ENCODE data around the gene ISCU. TPM values are rescaled to one million over a fixed set of nuclear protein-coding genes. Genes with fewer than 3 reads are reported as not detected.
A peak's percentile ranks its signal among the peaks of the same experiment; 100 is the strongest.

ISCU gene
- total and polyA plus RNA-seq, 2 of the 8 experiments (the other 6 are each of a cell fraction or from before 2014, with no cell fraction given): 72.1 to 78.1 TPM

- H4K8ac ChIP-seq (ENCODE audit: extremely low read depth, insufficient read depth, low read length): no peak overlapping the region; the same call in 1 of the 2 replicates
- H3K23ac ChIP-seq (ENCODE audit: insufficient read length): no peak overlapping the region
- H3K27me3 ChIP-seq (replicated peaks in 1 of 4; ENCODE audit: control insufficient read depth in 3 of 4, extremely low read depth in 1 of 4, insufficient read depth in 3 of 4, low read length in 3 of 4): no peaks in the 10 kb centered on the region
- no peak overlapping the region for H2BK5ac ChIP-seq (ENCODE audit: low read depth, low read length)
- H2BK20ac ChIP-seq (ENCODE audit: low read length): no peak overlapping the region
- H3K4me1 ChIP-seq (replicated peaks in 1 of 4; ENCODE audit: control insufficient read depth in 3 of 4, insufficient read depth in 4 of 4, low read length in 3 of 4): peaks cover 0 to 5% (median 3%) of the 10 kb centered on the region in 4 experiments; a peak in 6 of 7 replicates
- H3K79me1 ChIP-seq (ENCODE audit: low read depth, low read length): peaks cover 4% of the 10 kb centered on the region; the same call in 1 of the 2 replicates
- peaks cover 13 to 35% (median 29%) of the 10 kb centered on the region in 4 experiments for H3K36me3 ChIP-seq (ENCODE audit: control insufficient read depth in 2 of 4, insufficient read depth in 4 of 4, low read length in 3 of 4)
- no peak for FAIRE-seq
- no peaks in the 10 kb centered on the region for H3K9me3 ChIP-seq (ENCODE audit: insufficient read depth in 2 of 2, low read depth in 1 of 2, low read length in 1 of 2)
- H2AK5ac ChIP-seq (ENCODE audit: low read depth, low read length): no peak overlapping the region
- 92% methylated on average over 23 of the region's 23 CpGs; no CpG with 5 or more reads in 1 of the 2 experiments for WGBS, 2 experiments (ENCODE audit: extremely low coverage in 1 of 2, insufficient coverage in 1 of 2, insufficient read length in 1 of 2, insufficient replicate concordance in 2 of 2, low coverage in 1 of 2, low lambda C conversion rate in 2 of 2, missing lambda C conversion rate in 1 of 2)
- no peak overlapping the region for H4K5ac ChIP-seq (ENCODE audit: insufficient read length, low read depth, low read length)
- peak in 2 of 3 experiments; percentile 8 to 56; a peak in 3 of 4 replicates for TF ChIP-seq CTCF (IDR thresholded peaks at IDR 0.05; ENCODE audit: control extremely low read depth in 1 of 3, insufficient read depth in 1 of 3, low read depth in 1 of 3, low read length in 3 of 3)
- 0 out of 2 replicates have a peak, but pooled peaks have one; percentile 13 for TF ChIP-seq POLR2AphosphoS5 (IDR thresholded peaks at IDR 0.05; ENCODE audit: low read depth, low read length)
- TF ChIP-seq HDAC6 (IDR thresholded peaks at IDR 0.05; ENCODE audit: low read depth, low read length): no peak
- ChIA-PET CTCF (ENCODE audit: partially characterized antibody) (interaction anchor here (0.8 to 3.9 kb wide), 8 partner anchors 10 to 598 kb away, joined by 3 to 17 read pairs (median 3); no protein-coding TSS in a partner anchor), POLR2A (ENCODE audit: partially characterized antibody) (interaction anchor here (0.9 to 1.9 kb wide), 4 partner anchors 10 to 44 kb away, joined by 3 to 8 read pairs (median 4); partner anchors contain the start of gene SART3)
- no peak overlapping the region for H2AFZ ChIP-seq (ENCODE audit: low read length)
- H3K4ac ChIP-seq (replicated peaks; ENCODE audit: insufficient read length, low read depth, low read length): no peak overlapping the region
- H3K4me3 ChIP-seq (ENCODE audit: extremely low read depth in 1 of 4, insufficient read depth in 2 of 4, low read depth in 3 of 4, low read length in 4 of 4): peak overlapping the region in 1 of 4 experiments; percentile 87; a peak in 1 of 8 replicates
- no peak overlapping the region for H3K18ac ChIP-seq (ENCODE audit: extremely low read depth, low read length)
- DNase-seq (ENCODE audit: low read depth in 1 of 2, low spot score in 2 of 2): no peak
- peaks cover 5 to 9% of the 10 kb centered on the region in 2 experiments for H4K20me1 ChIP-seq (replicated peaks in 1 of 2; ENCODE audit: control insufficient read depth in 1 of 2, insufficient read depth in 2 of 2, low read length in 2 of 2)
- H3K14ac ChIP-seq (ENCODE audit: insufficient read length): no peak overlapping the region
- H4K91ac ChIP-seq (replicated peaks; ENCODE audit: insufficient read length, low read length): no peak overlapping the region
- peaks cover 5% of the 10 kb centered on the region; the same call in 1 of the 2 replicates for H3K23me2 ChIP-seq (ENCODE audit: low read depth, low read length)
- no peak overlapping the region for H2BK15ac ChIP-seq (ENCODE audit: low read length)
- peak overlapping the region; percentile 92 to 93; a peak in 2 of 4 replicates for H3K4me2 ChIP-seq (ENCODE audit: insufficient read depth in 1 of 2, low read depth in 2 of 2, low read length in 2 of 2)
- no peak overlapping the region for H2BK12ac ChIP-seq (ENCODE audit: low read depth, low read length)
- H3K56ac ChIP-seq (replicated peaks; ENCODE audit: insufficient read length, low read depth, low read length): no peak overlapping the region
- H3K79me2 ChIP-seq (ENCODE audit: control insufficient read depth in 1 of 2, insufficient read depth in 2 of 2, low read length in 2 of 2): peaks cover 0 to 6% of the 10 kb centered on the region in 2 experiments; a peak in 1 of 4 replicates
- H2BK120ac ChIP-seq (replicated peaks; ENCODE audit: low read depth, low read length): no peak overlapping the region
- H3K9ac ChIP-seq (replicated peaks in 1 of 4; ENCODE audit: extremely low read depth in 1 of 4, low read depth in 3 of 4, low read length in 3 of 4): no peak overlapping the region; a peak in 2 of 7 replicates
- no peak overlapping the region for H3K27ac ChIP-seq (ENCODE audit: low read depth, low read length)
Observed at GRCh38 chr12:108516511-108517275, 45.7 kb upstream of the ISCU start.

Measured in H1 (cell line).